Neural crest cell (in vitro differentiated cells): ENCODE data around the gene CCL27. TPM values are rescaled to one million over a fixed set of nuclear protein-coding genes. Genes with fewer than 3 reads are reported as not detected.

Experiments used
- DNase-seq: peaks from one replicate; pipeline ENCODE4 v3.0.0; 2021; ENCODE audit warnings: low read depth, mixed read lengths, low spot score
- H3K27ac Mint-ChIP-seq: one replicate; pipeline ENCODE4 v1.8.0; 2021; ENCODE audit warnings: mild to moderate bottlenecking, mixed read lengths; ENCODE audit not compliant: unreplicated experiment
- H3K27me3 Mint-ChIP-seq: 2 replicates; pipeline ENCODE4 v1.8.0; 2021; ENCODE audit warnings: low read depth, mild to moderate bottlenecking, mixed read lengths
- H3K36me3 Mint-ChIP-seq: 2 replicates; pipeline ENCODE4 v1.8.0; 2021; ENCODE audit warnings: low read depth, mild to moderate bottlenecking, mixed read lengths
- H3K4me1 Mint-ChIP-seq: 2 replicates; pipeline ENCODE4 v1.8.0; 2021; ENCODE audit warnings: mixed read lengths
- H3K4me3 Mint-ChIP-seq: one replicate; pipeline ENCODE4 v1.8.0; 2021; ENCODE audit warnings: mild to moderate bottlenecking, mixed read lengths
- H3K9me3 Mint-ChIP-seq: 2 replicates; pipeline ENCODE4 v1.8.0; 2021; ENCODE audit warnings: mixed read lengths
- CTCF ChIP-seq: fragments of 200-600 bp; sonication (generic); conservative IDR thresholded peaks from 2 replicates; pipeline ENCODE4 v1.5.0; 2021; ENCODE audit warnings: antibody characterized with exemption, mild to moderate bottlenecking
- total RNA-seq: library from RNA; stranded (reverse); gene quantifications from 2 replicates; pipeline ENCODE4 v1.2.1, GENCODE V29; 2021

Gene CCL27
- total RNA-seq, 1 donor from 2014 or later, result 0.86 TPM

GRCh38 chr9:34656992-34657391 is 5.5 kb downstream of the CCL27 start:
- H3K27ac Mint-ChIP-seq, result no peak overlapping the region
- no peaks in the 10 kb centered on the region for H3K9me3 Mint-ChIP-seq
- H3K36me3 Mint-ChIP-seq, result no peaks in the 10 kb centered on the region
- H3K27me3 Mint-ChIP-seq, result no peaks in the 10 kb centered on the region
- TF ChIP-seq CTCF, result no peak
- no peak for DNase-seq
- no peak overlapping the region for H3K4me3 Mint-ChIP-seq
- H3K4me1 Mint-ChIP-seq, result peaks cover 23% of the 10 kb centered on the region

GRCh38 chr9:34655394-34655793 is 7.1 kb downstream of the CCL27 start:
- Mint-ChIP-seq H3K27me3 (no peaks in the 10 kb centered on the region), H3K4me1 (peaks cover 37% of the 10 kb centered on the region), H3K27ac (no peak overlapping the region), H3K36me3 (no peaks in the 10 kb centered on the region), H3K4me3 (no peak overlapping the region), H3K9me3 (no peaks in the 10 kb centered on the region)
- no peak for TF ChIP-seq CTCF
- DNase-seq, result no peak

GRCh38 chr9:34654323-34655051 is 8.0 kb downstream of the CCL27 start:
- Mint-ChIP-seq H3K4me3 (peak overlapping the region; percentile 23), H3K36me3 (no peaks in the 10 kb centered on the region)

GRCh38 chr9:34653151-34654072 is 9.0 kb downstream of the CCL27 start:
- H3K27me3 Mint-ChIP-seq, result no peaks in the 10 kb centered on the region
- H3K4me3 Mint-ChIP-seq, result peak overlapping the region; percentile 76
- peaks cover 41% of the 10 kb centered on the region for H3K4me1 Mint-ChIP-seq
- H3K36me3 Mint-ChIP-seq, result peaks cover 6% of the 10 kb centered on the region
- no peaks in the 10 kb centered on the region for H3K9me3 Mint-ChIP-seq
- no peak for DNase-seq
- TF ChIP-seq CTCF, result no peak
- peak overlapping the region; percentile 87 for H3K27ac Mint-ChIP-seq

More at GRCh38 chr9:34654323-34655051, 8.0 kb downstream of the CCL27 start:
- H3K27ac Mint-ChIP-seq, result no peak overlapping the region
- DNase-seq, result no peak
- peaks cover 37% of the 10 kb centered on the region for H3K4me1 Mint-ChIP-seq
- H3K9me3 Mint-ChIP-seq, result no peaks in the 10 kb centered on the region
- TF ChIP-seq CTCF, result no peak
- no peaks in the 10 kb centered on the region for H3K27me3 Mint-ChIP-seq

- Mint-ChIP-seq H3K4me1 (peaks cover 49% of the 10 kb centered on the region), H3K27ac (peak overlapping the region; percentile 98), H3K27me3 (no peaks in the 10 kb centered on the region), H3K4me3 (peak overlapping the region; percentile 76), H3K36me3 (peaks cover 10% of the 10 kb centered on the region), H3K9me3 (no peaks in the 10 kb centered on the region)
- no peak for TF ChIP-seq CTCF
- no peak for DNase-seq
These were observed 9.9 kb downstream of the CCL27 start for GRCh38 chr9:34652602-34653000.
